Muscle layer of colon (tissue), 2 donors: ENCODE measurements around the gene FMN2.

Experiments used
- H3K27ac ChIP-seq: one replicate; pipeline ENCODE4 v1.7.0; 2013; ENCODE audit warnings: low read depth, mild to moderate bottlenecking, low read length, moderate library complexity
- H3K27me3 ChIP-seq, 2 donors: one replicate each; pipeline ENCODE4 v1.7.0; 2013; ENCODE audit warnings: low read length in 2 of 2, mild to moderate bottlenecking in 2 of 2; ENCODE audit not compliant: insufficient read depth in 2 of 2, control insufficient read depth in 1 of 2
- H3K36me3 ChIP-seq: one replicate; pipeline ENCODE4 v1.7.0; 2013; ENCODE audit warnings: mild to moderate bottlenecking, low read length; ENCODE audit not compliant: insufficient read depth
- H3K4me1 ChIP-seq: one replicate; pipeline ENCODE4 v1.7.0; 2013; ENCODE audit warnings: mild to moderate bottlenecking, low read length; ENCODE audit not compliant: insufficient read depth
- H3K4me3 ChIP-seq, 2 donors: one replicate each; pipeline ENCODE4 v1.7.0; 2013; ENCODE audit warnings: low read length in 2 of 2, low read depth in 1 of 2, mild to moderate bottlenecking in 1 of 2, moderate library complexity in 1 of 2
- H3K9ac ChIP-seq: one replicate; pipeline ENCODE4 v1.7.0; 2013; ENCODE audit warnings: low read length
- H3K9me3 ChIP-seq: one replicate; pipeline ENCODE4 v1.7.0; 2013; ENCODE audit warnings: mild to moderate bottlenecking, low read length
- donor health status: abdominal sarcoma.
- donor health status: Adenocarcinoma of cecum.

FMN2 gene

GRCh38 chr1:240116831-240117769 lies 25.4 kb downstream of the FMN2 start:
- no peaks in the 10 kb centered on the region for H3K36me3 ChIP-seq
- peaks cover 27% of the 10 kb centered on the region for H3K4me1 ChIP-seq
- H3K4me3 ChIP-seq, result peak overlapping the region in 1 of 2 donors; percentile 32
- H3K9ac ChIP-seq, result no peak overlapping the region
- no peaks in the 10 kb centered on the region for H3K27me3 ChIP-seq
- no peak overlapping the region for H3K27ac ChIP-seq
- H3K9me3 ChIP-seq, result no peaks in the 10 kb centered on the region

DNA sequence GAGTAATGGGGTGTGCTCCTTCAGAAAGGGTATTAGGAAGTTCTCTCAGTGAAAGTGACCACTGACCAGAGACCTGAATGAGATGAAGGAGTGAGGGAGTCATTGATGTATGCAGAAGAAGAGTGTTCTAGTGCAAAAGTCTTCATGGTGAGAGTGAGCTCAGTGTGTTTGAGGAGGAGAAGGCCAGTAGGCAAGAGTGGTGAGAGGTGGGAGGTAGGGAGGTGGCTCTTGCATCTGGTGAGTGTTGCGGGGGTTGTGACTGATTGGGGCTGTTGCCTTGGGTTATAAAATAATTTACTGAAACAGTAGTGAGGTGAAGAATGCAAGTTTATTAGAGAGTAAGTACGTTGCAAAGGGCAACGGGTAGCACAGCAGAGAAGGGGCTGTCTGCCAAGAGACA lies 26.2 kb downstream of the FMN2 start:
- H3K9me3 ChIP-seq, result no peaks in the 10 kb centered on the region
- H3K27me3 ChIP-seq, result no peaks in the 10 kb centered on the region
- H3K9ac ChIP-seq, result no peak overlapping the region
- H3K36me3 ChIP-seq, result no peaks in the 10 kb centered on the region
- H3K27ac ChIP-seq, result no peak overlapping the region
- peaks cover 19% of the 10 kb centered on the region for H3K4me1 ChIP-seq
- H3K4me3 ChIP-seq, result no peak overlapping the region

- peak overlapping the region; percentile 15 for H3K9ac ChIP-seq
- H3K27ac ChIP-seq, result no peak overlapping the region
- peak overlapping the region in 1 of 2 donors; percentile 27 for H3K4me3 ChIP-seq
- H3K36me3 ChIP-seq, result no peaks in the 10 kb centered on the region
- H3K27me3 ChIP-seq, result no peaks in the 10 kb centered on the region
- peaks cover 5% of the 10 kb centered on the region for H3K4me1 ChIP-seq
- H3K9me3 ChIP-seq, result no peaks in the 10 kb centered on the region
Observed at GRCh38 chr1:240122639-240123613, 31.2 kb downstream of the FMN2 start.

GRCh38 chr1:240126821-240127220 lies 35.1 kb downstream of the FMN2 start:
- Histone ChIP-seq H3K9ac (no peak overlapping the region), H3K9me3 (no peaks in the 10 kb centered on the region), H3K36me3 (no peaks in the 10 kb centered on the region), H3K27me3 (no peaks in the 10 kb centered on the region), H3K4me1 (no peaks in the 10 kb centered on the region), H3K4me3 (no peak overlapping the region), H3K27ac (no peak overlapping the region)

- Histone ChIP-seq H3K36me3 (no peaks in the 10 kb centered on the region), H3K27me3 (no peaks in the 10 kb centered on the region), H3K9me3 (no peaks in the 10 kb centered on the region), H3K4me3 (no peak overlapping the region), H3K27ac (no peak overlapping the region), H3K9ac (no peak overlapping the region), H3K4me1 (no peaks in the 10 kb centered on the region)
Observed at GRCh38 chr1:240128366-240128765, 36.7 kb downstream of the FMN2 start.

DNA sequence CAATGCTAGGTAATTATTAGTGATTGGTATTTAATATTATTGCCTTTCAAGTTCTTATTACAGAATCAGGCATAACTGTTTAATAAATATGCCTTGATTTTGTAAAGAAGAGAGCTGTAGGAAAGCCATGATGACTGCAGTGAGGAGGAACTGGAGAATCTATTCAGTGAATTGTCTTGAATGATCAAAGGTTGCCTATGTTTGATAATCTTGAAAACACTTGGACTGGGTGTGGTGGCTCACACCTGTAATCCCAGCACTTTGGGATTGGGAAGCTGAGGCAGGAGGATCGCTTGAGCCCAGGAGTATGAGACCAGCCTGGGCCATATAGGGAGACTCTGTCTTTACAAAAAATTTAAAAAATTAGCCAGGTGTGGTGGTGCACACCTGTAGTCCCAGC lies 42.4 kb downstream of the FMN2 start:
- Histone ChIP-seq H3K27me3 (no peaks in the 10 kb centered on the region), H3K9ac (no peak overlapping the region), H3K27ac (no peak overlapping the region), H3K36me3 (no peaks in the 10 kb centered on the region), H3K4me1 (no peaks in the 10 kb centered on the region), H3K4me3 (no peak overlapping the region), H3K9me3 (no peaks in the 10 kb centered on the region)

DNA sequence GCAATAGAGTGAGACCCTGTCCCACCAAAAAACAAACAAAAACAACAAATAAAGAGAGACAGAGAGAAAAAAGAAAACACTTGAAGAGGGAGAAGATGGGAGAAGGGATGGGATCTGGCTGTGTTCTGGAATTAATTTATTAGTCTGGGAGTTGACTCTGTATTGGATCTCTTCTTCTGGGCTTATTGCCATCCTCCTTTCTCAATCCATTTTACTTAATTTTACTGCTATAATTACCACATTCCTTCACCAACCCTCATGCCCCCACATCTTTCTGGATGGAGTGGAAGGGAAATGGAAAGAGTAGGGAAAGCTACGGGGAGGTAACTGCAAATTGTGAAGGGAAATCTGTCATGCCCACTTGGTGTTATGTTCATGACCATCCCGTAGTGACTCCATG lies 42.9 kb downstream of the FMN2 start:
- Histone ChIP-seq H3K4me1 (no peaks in the 10 kb centered on the region), H3K9me3 (no peaks in the 10 kb centered on the region), H3K9ac (no peak overlapping the region), H3K36me3 (no peaks in the 10 kb centered on the region), H3K4me3 (no peak overlapping the region), H3K27ac (no peak overlapping the region), H3K27me3 (no peaks in the 10 kb centered on the region)

DNA sequence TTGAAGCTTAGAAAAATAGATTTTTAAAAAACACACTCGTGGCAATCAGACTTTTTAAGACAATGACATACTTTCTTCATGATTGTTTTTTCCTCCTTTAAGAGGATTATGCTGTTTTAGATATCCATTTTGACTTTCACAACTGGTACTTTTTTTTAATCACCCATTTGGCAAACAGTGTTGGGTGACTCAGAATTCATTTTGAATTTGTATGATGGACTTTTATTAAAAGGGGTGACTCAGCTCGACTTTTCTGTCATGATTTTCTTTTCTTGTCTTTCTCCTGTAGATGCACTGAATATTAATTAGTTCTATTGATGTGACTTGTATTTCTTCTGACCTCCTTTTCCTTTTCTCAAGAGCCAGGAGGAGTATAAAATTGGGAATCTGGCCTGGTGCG lies 44.7 kb downstream of the FMN2 start:
- no peaks in the 10 kb centered on the region for H3K36me3 ChIP-seq
- no peaks in the 10 kb centered on the region for H3K4me1 ChIP-seq
- no peak overlapping the region for H3K27ac ChIP-seq
- no peaks in the 10 kb centered on the region for H3K27me3 ChIP-seq
- H3K9me3 ChIP-seq, result no peaks in the 10 kb centered on the region
- no peak overlapping the region for H3K4me3 ChIP-seq
- H3K9ac ChIP-seq, result no peak overlapping the region

- H3K9me3 ChIP-seq, result no peaks in the 10 kb centered on the region
Observed at GRCh38 chr1:240138867-240139266, 47.2 kb downstream of the FMN2 start.

GRCh38 chr1:240139511-240139910 lies 47.8 kb downstream of the FMN2 start:
- H3K27me3 ChIP-seq, result no peaks in the 10 kb centered on the region
- H3K27ac ChIP-seq, result no peak overlapping the region
- H3K9ac ChIP-seq, result no peak overlapping the region

More at GRCh38 chr1:240138867-240139266, 47.2 kb downstream of the FMN2 start:
- H3K4me3 ChIP-seq, result no peak overlapping the region
- H3K4me1 ChIP-seq, result no peaks in the 10 kb centered on the region
- no peaks in the 10 kb centered on the region for H3K36me3 ChIP-seq
- H3K9ac ChIP-seq, result no peak overlapping the region
- H3K27ac ChIP-seq, result no peak overlapping the region
- no peaks in the 10 kb centered on the region for H3K27me3 ChIP-seq

GRCh38 chr1:240145120-240145519 lies 53.4 kb downstream of the FMN2 start:
- no peaks in the 10 kb centered on the region for H3K36me3 ChIP-seq
- H3K4me1 ChIP-seq, result no peaks in the 10 kb centered on the region
- no peaks in the 10 kb centered on the region for H3K9me3 ChIP-seq
- no peaks in the 10 kb centered on the region for H3K27me3 ChIP-seq
- H3K4me3 ChIP-seq, result no peak overlapping the region
- H3K9ac ChIP-seq, result no peak overlapping the region
- H3K27ac ChIP-seq, result no peak overlapping the region

More at GRCh38 chr1:240139511-240139910, 47.8 kb downstream of the FMN2 start:
- Histone ChIP-seq H3K4me3 (no peak overlapping the region), H3K36me3 (no peaks in the 10 kb centered on the region), H3K4me1 (no peaks in the 10 kb centered on the region), H3K9me3 (no peaks in the 10 kb centered on the region)
